ENCODE data around the gene TRIM54. TPM values are rescaled to one million over a fixed set of nuclear protein-coding genes. Genes with fewer than 3 reads are reported as not detected.
A peak's percentile ranks its signal among the peaks of the same experiment; 100 is the strongest.

TRIM54 gene
- polyA plus RNA-seq, 1 donor: 0.60 TPM

- no peak overlapping the region for H3K27ac ChIP-seq (ENCODE audit: low read length)
- H3K27me3 ChIP-seq (ENCODE audit: control insufficient read depth, insufficient read depth, low read length): peaks cover 43% of the 10 kb centered on the region
- 71% methylated on average over 6 of the region's 25 CpGs for WGBS (ENCODE audit: insufficient coverage, low lambda C conversion rate)
- peaks cover 25% of the 10 kb centered on the region for H3K4me1 ChIP-seq (ENCODE audit: control insufficient read depth, insufficient read depth, low read length)
- DNase-seq: peak in 1 of 2 donors; percentile 58
- no peaks in the 10 kb centered on the region for H3K36me3 ChIP-seq (ENCODE audit: control insufficient read depth, insufficient read depth, low read length)
- H3K9me3 ChIP-seq (ENCODE audit: control insufficient read depth, low read depth, low read length): peaks cover 14% of the 10 kb centered on the region
- no peak overlapping the region for H3K4me3 ChIP-seq (ENCODE audit: low read length)
These were observed 21.1 kb downstream of the TRIM54 start for GRCh38 chr2:27303093-27304025.

GRCh38 chr2:27304488-27305240 is 22.4 kb downstream of the TRIM54 start:
- Histone ChIP-seq H3K9me3 (ENCODE audit: control insufficient read depth, low read depth, low read length) (peaks cover 14% of the 10 kb centered on the region), H3K36me3 (ENCODE audit: control insufficient read depth, insufficient read depth, low read length) (peaks cover 4% of the 10 kb centered on the region), H3K4me1 (ENCODE audit: control insufficient read depth, insufficient read depth, low read length) (peaks cover 25% of the 10 kb centered on the region), H3K4me3 (ENCODE audit: low read length) (no peak overlapping the region), H3K27me3 (ENCODE audit: control insufficient read depth, insufficient read depth, low read length) (peaks cover 46% of the 10 kb centered on the region), H3K27ac (ENCODE audit: low read length) (no peak overlapping the region)
- DNase-seq: no peak
- 100% methylated on average over 1 of the region's 13 CpGs for WGBS (ENCODE audit: insufficient coverage, low lambda C conversion rate)

GRCh38 chr2:27305516-27305915 is 23.3 kb downstream of the TRIM54 start:
- Histone ChIP-seq H3K27me3 (ENCODE audit: control insufficient read depth, insufficient read depth, low read length) (peaks cover 46% of the 10 kb centered on the region), H3K36me3 (ENCODE audit: control insufficient read depth, insufficient read depth, low read length) (peaks cover 6% of the 10 kb centered on the region), H3K27ac (ENCODE audit: low read length) (no peak overlapping the region), H3K9me3 (ENCODE audit: control insufficient read depth, low read depth, low read length) (peaks cover 14% of the 10 kb centered on the region), H3K4me3 (ENCODE audit: low read length) (no peak overlapping the region), H3K4me1 (ENCODE audit: control insufficient read depth, insufficient read depth, low read length) (peaks cover 25% of the 10 kb centered on the region)
- WGBS (ENCODE audit: insufficient coverage, low lambda C conversion rate): no CpG with 5 or more reads among the region's 16 CpGs
- no peak for DNase-seq

GRCh38 chr2:27306136-27306535 is 23.9 kb downstream of the TRIM54 start:
- Histone ChIP-seq H3K4me3 (ENCODE audit: low read length) (no peak overlapping the region), H3K4me1 (ENCODE audit: control insufficient read depth, insufficient read depth, low read length) (peaks cover 25% of the 10 kb centered on the region), H3K27ac (ENCODE audit: low read length) (no peak overlapping the region), H3K9me3 (ENCODE audit: control insufficient read depth, low read depth, low read length) (peaks cover 14% of the 10 kb centered on the region), H3K36me3 (ENCODE audit: control insufficient read depth, insufficient read depth, low read length) (peaks cover 6% of the 10 kb centered on the region), H3K27me3 (ENCODE audit: control insufficient read depth, insufficient read depth, low read length) (peaks cover 46% of the 10 kb centered on the region)
- WGBS (ENCODE audit: insufficient coverage, low lambda C conversion rate): no CpG with 5 or more reads among the region's 26 CpGs
- peak in 1 of 2 donors; percentile 16 for DNase-seq

GRCh38 chr2:27306573-27307286 is 24.5 kb downstream of the TRIM54 start:
- H3K4me1 ChIP-seq (ENCODE audit: control insufficient read depth, insufficient read depth, low read length): peaks cover 25% of the 10 kb centered on the region
- peaks cover 11% of the 10 kb centered on the region for H3K36me3 ChIP-seq (ENCODE audit: control insufficient read depth, insufficient read depth, low read length)
- H3K4me3 ChIP-seq (ENCODE audit: low read length): no peak overlapping the region
- WGBS (ENCODE audit: insufficient coverage, low lambda C conversion rate): no CpG with 5 or more reads among the region's 51 CpGs
- no peak overlapping the region for H3K27ac ChIP-seq (ENCODE audit: low read length)
- H3K9me3 ChIP-seq (ENCODE audit: control insufficient read depth, low read depth, low read length): peaks cover 14% of the 10 kb centered on the region
- peaks cover 46% of the 10 kb centered on the region for H3K27me3 ChIP-seq (ENCODE audit: control insufficient read depth, insufficient read depth, low read length)
- DNase-seq: peak in 1 of 2 donors; percentile 17

- peaks cover 14% of the 10 kb centered on the region for H3K9me3 ChIP-seq (ENCODE audit: control insufficient read depth, low read depth, low read length)
- H3K27ac ChIP-seq (ENCODE audit: low read length): no peak overlapping the region
- H3K36me3 ChIP-seq (ENCODE audit: control insufficient read depth, insufficient read depth, low read length): peaks cover 15% of the 10 kb centered on the region
- no peak for DNase-seq
- WGBS (ENCODE audit: insufficient coverage, low lambda C conversion rate): no CpG with 5 or more reads among the region's 14 CpGs
- no peak overlapping the region for H3K4me3 ChIP-seq (ENCODE audit: low read length)
- peaks cover 27% of the 10 kb centered on the region for H3K4me1 ChIP-seq (ENCODE audit: control insufficient read depth, insufficient read depth, low read length)
- H3K27me3 ChIP-seq (ENCODE audit: control insufficient read depth, insufficient read depth, low read length): peaks cover 46% of the 10 kb centered on the region
These were observed 25.0 kb downstream of the TRIM54 start for GRCh38 chr2:27307287-27307544.

- peaks cover 17% of the 10 kb centered on the region for H3K36me3 ChIP-seq (ENCODE audit: control insufficient read depth, insufficient read depth, low read length)
- H3K27ac ChIP-seq (ENCODE audit: low read length): no peak overlapping the region
- H3K27me3 ChIP-seq (ENCODE audit: control insufficient read depth, insufficient read depth, low read length): peaks cover 46% of the 10 kb centered on the region
- no CpG with 5 or more reads among the region's 75 CpGs for WGBS (ENCODE audit: insufficient coverage, low lambda C conversion rate)
- DNase-seq: peak in 1 of 2 donors; percentile 29
- H3K4me3 ChIP-seq (ENCODE audit: low read length): no peak overlapping the region
- H3K4me1 ChIP-seq (ENCODE audit: control insufficient read depth, insufficient read depth, low read length): peaks cover 31% of the 10 kb centered on the region
- H3K9me3 ChIP-seq (ENCODE audit: control insufficient read depth, low read depth, low read length): peaks cover 14% of the 10 kb centered on the region
These were observed 25.5 kb downstream of the TRIM54 start for GRCh38 chr2:27307545-27308358.

GRCh38 chr2:27308359-27308881 is 26.2 kb downstream of the TRIM54 start, which contains the start of gene UCN:
Gene UCN (minus strand): TSS chr2:27308445. CDS start chr2:27307895, 550 bp downstream.
- WGBS (ENCODE audit: insufficient coverage, low lambda C conversion rate): no CpG with 5 or more reads among the region's 25 CpGs
- H3K27ac ChIP-seq (ENCODE audit: low read length): no peak within 1 kb of the TSS
- H3K9me3 ChIP-seq (ENCODE audit: control insufficient read depth, low read depth, low read length): peaks cover 14% of the 10 kb centered on the region
- H3K4me1 ChIP-seq (ENCODE audit: control insufficient read depth, insufficient read depth, low read length): peaks cover 27% of the 10 kb centered on the region
- DNase-seq: peak in 1 of 2 donors; percentile 46
- no peak within 1 kb of the TSS for H3K4me3 ChIP-seq (ENCODE audit: low read length)
- peaks cover 17% of the 10 kb centered on the region for H3K36me3 ChIP-seq (ENCODE audit: control insufficient read depth, insufficient read depth, low read length)
- peaks cover 46% of the 10 kb centered on the region for H3K27me3 ChIP-seq (ENCODE audit: control insufficient read depth, insufficient read depth, low read length)

GRCh38 chr2:27309651-27310050 is 27.4 kb downstream of the TRIM54 start:
- no peak overlapping the region for H3K27ac ChIP-seq (ENCODE audit: low read length)
- H3K36me3 ChIP-seq (ENCODE audit: control insufficient read depth, insufficient read depth, low read length): peaks cover 18% of the 10 kb centered on the region
- H3K9me3 ChIP-seq (ENCODE audit: control insufficient read depth, low read depth, low read length): peaks cover 14% of the 10 kb centered on the region
- H3K27me3 ChIP-seq (ENCODE audit: control insufficient read depth, insufficient read depth, low read length): peaks cover 42% of the 10 kb centered on the region
- H3K4me1 ChIP-seq (ENCODE audit: control insufficient read depth, insufficient read depth, low read length): peaks cover 27% of the 10 kb centered on the region
- no peak overlapping the region for H3K4me3 ChIP-seq (ENCODE audit: low read length)
- no CpG with 5 or more reads among the region's 6 CpGs for WGBS (ENCODE audit: insufficient coverage, low lambda C conversion rate)
- DNase-seq: no peak
